HG02763 (cell line): ENCODE results near the gene AGER.
"Not testable (repeated sequence)": the region's sequence is repeated elsewhere in the genome, so short reads cannot be mapped to it uniquely, and the experiment has no call there.

Experiments used
- ATAC-seq: cut with Tn5 transposase; IDR thresholded peaks from one replicate; pipeline ENCODE4 v1.9.1; 2021; ENCODE audit warnings: mild to moderate bottlenecking, moderate library complexity; ENCODE audit not compliant: unreplicated experiment

AGER gene

DNA sequence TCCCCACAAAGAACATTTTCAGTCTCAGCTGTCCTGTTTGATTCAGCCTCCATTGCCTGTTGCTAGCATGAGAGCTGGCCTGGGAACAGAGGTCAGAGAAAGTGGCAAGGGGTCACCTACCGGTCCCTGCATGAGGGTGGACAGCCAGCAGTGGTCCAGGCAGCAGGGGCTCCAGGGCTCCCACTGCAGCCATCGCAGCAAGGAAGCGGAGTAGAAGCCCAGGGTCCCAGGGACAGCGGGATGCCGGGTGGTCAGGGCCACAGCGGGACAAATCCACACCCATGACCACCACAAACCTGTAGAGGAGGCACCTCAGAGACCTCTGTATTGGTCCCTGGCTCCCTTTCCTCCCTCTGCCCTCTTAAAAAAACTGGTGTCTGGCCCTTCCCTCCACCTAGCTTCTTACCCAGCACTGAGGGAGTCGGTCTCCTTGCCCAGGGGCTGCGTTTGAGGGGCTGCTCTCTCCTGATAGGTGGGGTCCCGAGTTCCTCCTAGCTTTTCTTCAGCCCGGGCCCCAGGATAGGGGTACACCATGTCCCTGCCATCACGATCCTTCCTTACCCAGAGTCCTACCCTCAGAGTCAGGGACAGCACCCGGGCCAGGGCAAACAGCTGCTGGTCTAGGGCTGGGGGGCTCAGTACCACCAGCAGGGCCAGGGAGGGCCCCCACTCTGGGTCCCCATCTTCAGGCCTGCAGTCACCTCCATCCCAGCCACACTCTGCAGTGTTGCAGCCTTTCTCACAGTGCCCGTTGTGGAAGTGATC lies 16.8 kb upstream of the AGER start:
- ATAC-seq = no peak

DNA sequence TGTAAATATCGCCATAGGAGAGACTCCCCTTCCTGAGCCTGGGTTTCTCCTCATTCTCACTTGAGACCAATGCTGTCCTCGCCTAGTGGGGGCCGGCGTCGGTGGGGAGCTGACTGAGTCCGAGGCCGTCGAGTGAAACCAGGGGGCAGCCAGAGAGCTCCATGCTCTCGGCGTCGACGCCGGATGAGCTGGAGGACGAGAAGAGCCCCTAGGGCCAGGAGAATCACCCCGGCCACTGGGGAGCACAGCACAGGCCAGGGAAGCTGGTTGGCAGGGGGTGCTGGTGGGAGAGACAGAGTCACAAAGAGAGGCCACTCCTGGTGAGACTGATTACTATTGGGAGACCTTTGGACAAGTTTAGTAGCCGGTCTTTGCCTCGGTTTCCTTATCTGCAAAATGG lies 14.8 kb upstream of the AGER start:
- no peak for ATAC-seq

DNA sequence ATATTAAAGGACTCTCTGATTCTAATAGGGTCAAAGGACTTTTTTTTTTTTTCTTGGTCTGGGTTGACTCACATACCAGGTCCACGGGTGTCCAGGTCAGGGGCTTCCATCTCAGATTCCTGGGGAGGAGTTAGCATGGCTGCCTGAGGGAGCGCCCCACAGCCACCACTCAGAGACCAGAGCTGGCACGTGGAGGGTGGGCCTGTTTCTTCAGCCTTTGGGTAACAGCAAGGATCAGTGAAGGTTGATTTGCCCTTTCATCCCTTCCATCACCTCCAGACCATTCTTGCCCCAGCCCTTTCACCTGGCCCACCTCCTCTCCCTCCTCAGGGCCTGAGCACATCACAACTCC lies 14.3 kb upstream of the AGER start:
- ATAC-seq = no peak

DNA sequence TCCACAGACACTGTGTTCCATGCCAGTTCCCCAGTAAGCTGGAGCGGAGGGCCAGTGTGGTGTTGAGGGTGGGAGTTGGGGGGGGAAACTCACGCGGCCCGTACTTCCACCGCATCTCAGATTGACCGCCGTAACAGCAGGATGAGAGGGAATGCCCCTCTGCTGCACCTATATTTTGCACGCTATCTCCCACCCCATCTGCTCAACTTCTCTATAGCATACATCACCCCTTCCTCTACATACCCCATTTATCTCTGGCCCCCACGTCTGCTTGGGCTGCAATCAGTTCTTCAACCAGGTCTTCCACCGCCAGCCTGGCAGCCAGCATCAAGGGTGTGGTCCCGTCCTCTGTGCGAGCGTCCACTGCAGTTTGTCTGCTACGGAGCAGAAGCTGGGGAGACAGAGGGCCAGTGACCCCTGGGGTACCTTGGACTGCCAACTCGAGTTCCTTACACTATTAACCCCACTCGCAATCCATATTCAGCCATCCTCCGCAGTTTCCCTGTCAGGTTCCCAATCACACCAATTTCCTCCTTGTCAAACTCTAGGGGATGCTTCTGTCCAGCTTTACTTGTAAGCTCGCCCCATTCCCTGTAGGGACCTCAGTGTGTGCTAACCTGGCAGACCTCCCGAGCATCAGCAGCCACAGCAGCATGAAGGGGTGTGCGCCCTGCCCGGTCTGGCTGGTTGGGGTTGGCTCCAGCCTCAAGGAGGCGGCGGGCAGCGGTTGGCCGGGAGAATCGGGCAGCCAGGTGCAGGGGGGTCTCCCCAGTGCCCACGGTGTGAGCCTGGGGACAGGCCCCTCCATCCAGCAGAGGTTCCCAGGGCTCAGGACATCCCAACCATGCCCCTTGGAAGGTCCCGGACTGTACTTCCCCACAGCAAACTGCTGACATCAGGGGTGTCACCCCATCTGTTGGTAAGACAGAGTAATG lies 12.9 kb upstream of the AGER start:
- ATAC-seq = no peak

DNA sequence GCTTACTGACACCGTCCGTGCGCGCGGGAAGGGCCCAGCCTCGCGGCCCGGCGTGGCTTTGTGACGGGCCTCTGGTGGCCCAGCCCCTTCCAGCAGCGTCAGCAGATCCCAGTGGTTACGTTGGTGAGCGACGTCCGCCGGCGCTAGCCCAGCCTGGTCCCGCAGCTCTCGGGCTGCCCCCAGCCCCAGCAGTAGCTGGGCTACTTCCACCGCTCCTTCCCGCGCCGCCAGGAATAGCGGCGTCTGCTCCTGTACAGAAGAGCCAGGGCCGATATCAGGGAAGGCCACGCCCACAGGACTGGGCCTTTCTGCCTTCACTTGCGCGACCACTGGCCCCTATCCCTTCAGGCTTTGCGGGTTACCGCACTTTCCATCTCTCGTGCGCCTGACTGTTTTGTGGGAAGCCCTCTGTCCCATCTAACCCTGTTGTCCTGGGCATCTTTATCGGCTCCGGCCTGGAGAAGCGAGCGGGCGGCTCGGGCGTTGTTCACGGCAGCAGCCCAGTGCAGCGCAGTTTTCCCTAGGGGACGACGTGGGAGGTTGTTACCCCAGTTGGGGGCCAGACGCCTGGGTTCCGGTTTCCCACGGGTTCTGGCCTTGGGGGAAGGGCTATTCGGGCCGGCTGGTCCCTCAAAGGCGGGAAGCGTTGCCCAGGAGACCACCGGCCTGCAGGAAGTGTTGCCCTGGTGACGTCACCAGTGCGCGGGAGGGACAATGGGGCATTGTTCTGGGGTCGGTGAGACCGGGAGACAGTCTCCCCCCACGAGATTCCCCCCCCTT lies 12.0 kb upstream of the AGER start:
- ATAC-seq = peak; percentile 16

DNA sequence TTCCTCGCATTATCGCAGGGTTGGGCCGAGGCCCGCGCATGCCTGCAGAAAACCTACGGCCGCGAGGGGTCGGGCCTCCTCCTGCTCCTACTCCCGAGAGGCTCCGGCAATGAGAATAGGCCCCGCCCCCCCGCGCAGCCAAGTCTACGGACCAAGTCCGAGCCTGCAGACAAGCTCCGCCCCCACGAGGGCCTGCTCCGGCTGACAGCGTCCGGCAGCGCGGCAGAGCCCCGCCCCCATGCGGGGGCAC lies 11.5 kb upstream of the AGER start:
- ATAC-seq = peak; percentile 70

DNA sequence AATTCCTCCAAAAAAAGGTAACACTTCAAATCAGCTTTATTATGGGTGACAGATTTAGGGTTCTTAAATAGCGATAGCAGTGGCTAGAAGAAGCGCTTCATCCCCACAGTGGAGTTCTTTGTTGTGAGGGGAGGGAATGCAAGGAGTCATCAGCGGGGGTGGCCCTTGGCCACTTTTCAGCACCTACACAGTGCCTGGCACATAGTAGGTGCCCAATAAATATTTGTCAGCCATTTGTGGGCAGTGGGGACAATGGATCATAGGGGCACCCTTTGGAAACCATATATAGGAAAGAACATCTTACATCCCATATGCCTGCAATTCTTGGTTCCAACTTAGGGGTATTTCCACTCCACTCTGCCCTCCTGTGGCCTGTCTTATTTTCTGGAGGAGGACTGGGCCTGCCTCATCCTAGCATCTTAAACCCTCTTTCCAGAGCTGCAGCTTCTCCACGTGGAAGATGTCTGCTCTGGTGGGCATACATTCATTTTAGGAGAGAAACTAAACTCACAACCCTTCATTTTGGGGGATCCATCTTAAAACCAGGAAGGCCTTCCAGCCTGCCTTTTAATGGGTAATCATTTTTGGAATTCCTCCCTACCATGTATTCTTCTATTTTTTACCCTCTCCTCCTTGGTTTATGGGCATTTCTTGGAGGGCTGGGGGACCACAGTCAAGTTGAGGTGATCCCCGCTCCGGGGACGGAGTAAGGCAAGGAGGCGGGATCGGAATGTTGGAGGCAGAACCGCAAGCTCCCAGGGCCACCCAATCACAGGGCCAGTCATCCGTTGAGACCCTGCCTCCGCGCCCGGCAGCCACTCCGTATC lies 11.0 kb upstream of the AGER start:
- ATAC-seq = peak; percentile 74

DNA sequence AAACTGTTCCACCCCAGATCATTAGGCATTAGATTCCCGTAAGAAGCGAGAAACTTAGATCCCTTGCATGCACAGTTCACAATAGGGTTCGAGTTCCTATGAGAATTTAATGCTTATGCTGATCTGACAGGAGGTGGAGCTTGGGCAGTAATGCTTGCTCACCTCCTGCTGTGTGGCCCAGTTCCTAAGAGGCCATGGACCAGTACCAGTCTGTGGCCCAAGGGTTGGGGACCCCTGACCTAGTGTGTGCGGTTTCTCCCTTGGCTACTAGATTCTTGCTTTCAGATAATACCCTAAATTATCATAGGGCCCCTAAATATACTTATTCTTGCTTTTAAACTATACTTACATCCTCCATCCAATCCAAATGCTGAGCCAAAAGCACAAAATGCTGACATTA lies 10.3 kb upstream of the AGER start:
- ATAC-seq = no peak

DNA sequence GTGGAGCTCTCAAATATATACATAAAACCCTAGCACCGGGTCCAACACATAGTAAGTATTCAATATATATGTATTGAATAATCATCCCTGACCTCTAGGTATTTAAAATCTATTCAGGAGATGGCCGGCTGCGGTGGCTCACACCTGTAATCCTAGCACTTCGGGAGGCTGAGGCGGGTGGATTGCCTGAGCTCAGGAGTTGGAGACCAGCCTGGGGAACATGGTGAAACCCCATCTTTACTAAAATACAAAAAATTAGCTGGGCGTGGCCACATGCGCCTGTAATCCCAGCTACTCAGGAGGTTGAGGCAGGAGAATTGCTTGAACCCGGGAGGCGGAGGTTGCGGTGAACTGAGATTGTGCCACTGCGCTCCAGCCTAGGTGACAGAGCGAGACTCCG lies 9.0 kb upstream of the AGER start:
- ATAC-seq = not testable (repeated sequence)

DNA sequence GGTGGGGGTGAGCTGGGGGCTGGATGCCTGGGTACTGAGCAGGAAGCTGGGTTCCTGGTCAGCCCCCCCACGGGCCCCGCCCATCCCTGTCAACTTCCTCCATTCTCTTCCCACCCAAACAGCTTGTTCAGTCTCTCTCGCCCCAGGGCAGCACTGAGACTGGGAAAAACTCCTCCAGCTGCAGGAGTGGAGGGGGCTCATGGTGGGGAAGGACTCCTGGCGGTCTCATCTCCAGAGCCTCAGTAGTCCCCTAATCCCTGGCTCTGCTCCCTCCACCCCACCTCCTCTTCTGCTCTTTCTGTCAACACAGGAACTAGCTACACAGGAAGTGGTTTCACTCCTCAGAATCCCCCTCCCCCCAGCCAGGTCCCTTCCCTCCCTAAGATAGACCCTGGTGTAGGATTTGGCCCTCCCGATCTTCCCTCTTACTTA lies 8.6 kb upstream of the AGER start, which contains the start of gene GPSM3:
TSS of gene GPSM3 (minus strand) at position 36 of the 432 bp plus-strand sequence. CDS start 130 bp downstream, outside the sequence.
- ATAC-seq = no peak

DNA sequence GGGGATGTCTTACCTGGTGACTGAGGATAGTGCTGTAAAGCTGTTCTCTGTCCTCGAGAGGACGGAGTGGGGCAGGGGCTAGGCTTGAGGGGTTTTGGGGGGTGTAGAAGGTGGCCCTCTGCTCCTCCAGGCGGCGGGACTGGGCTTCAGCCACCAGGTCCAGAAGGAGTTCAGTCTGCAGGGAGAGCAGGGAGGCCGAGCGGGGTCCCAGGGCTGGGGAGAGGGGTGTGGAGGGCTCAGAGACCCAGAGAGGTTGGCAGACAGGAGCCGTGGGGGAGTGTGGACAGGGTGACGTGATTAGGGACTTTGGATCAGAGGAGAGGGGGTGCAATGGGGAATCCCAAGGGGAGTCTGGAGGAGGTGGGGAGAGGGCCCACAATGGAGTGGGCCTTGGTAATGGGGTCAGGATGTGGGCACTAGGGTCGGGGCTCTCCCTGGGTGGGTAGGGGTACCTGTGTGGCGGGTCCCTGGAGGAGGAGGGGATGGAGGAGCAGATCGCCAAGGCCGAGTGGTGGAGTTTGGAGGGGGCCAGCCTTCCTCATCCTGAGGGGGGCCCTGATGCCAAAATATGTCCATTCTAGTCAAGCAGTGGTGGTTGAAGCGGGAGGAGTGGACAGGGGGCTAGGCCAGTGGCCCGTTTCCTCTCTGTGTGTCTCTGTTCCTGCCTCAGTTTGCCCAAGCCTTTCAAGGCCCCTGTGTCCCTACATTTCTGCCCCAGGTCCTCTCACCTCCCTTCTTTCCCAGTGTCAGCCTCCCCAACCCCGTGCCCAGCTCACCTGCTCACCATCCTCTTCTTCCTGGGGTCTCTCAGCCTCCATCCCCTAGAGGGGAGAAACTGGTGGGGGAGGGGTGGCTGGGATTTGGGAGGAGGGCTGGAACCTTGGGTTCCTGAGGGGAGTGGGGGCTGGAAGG lies 7.9 kb upstream of the AGER start:
- no peak for ATAC-seq

DNA sequence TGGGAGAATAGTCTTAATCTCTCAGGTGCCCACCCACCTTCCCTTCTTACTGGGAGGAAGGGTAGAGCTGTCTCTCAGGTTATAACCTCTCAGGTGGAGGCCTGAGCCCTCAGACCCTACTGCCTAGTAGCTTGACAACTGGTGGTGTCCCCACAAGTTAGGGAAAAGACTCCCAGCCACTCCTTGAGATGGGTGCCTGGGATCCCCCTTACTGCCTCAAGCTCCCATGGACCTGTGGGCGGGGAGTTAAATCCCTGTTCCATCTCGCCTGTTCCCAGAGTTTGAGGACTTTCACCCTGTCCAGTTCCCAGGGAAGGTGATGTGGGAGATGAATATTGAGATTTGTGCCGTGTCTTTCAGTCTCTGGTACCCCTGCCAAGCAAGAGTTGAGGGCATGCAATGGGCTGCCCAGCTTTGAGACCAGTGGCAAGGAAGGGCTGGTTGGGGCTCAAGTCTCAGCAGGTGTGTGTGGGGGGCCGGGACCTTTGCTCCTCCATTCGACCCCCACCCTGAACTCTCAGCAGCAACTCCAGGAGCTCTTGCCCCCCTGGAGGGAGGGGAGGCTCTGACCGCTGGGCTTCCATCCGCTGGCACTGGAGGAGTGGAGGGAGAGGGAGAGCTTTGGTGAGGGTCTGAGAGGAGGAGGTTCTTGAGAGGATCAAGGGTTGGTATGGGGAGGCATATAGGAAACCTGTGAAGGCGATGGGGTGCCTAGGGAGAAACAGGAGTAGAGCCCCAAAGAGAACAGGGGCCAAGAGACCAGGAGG lies 7.0 kb upstream of the AGER start:
- ATAC-seq = no peak

DNA sequence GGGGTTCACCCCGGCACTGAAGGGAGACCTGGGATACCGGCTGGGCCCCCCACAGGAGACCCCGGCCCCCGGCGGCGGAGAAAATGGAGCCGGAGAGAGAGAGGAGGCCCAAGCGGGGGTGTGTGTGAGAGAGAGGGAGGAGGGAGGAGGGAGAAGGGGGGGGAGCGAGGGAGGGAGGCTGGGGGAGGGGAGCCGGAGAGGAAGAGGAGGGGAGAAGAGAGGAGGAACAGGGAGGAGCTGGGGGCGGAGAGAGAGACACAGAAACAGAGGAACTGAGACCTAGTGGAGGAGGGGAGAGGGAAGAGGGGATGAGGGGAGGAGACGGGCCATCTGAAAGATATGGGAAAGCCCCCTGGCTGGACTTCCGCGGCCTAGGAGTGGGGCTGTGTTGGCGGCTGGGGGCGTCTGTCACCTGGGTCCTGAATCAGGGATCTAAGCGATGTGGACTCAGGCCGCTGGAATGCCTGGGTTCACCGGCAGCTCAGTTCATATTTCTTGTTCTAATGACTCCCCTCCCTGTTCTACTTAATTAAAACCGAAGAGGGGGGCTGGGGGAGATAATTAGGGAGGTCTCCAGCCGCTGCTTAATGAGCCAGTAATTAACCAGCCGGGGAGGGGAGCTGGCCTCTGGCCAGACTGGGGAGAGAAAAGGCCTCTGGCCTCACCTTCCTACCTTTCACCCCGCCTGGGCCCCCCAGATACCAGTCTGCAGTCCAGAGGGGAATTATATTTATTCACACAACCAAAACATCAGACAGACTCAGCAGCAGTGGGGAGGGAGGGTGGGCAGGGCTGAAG lies 6.2 kb upstream of the AGER start, which contains the start of gene PBX2:
TSS of gene PBX2 (minus strand) at position 149 of the 798 bp plus-strand sequence. CDS start 287 bp downstream, outside the sequence.
- ATAC-seq = peak; percentile 69

DNA sequence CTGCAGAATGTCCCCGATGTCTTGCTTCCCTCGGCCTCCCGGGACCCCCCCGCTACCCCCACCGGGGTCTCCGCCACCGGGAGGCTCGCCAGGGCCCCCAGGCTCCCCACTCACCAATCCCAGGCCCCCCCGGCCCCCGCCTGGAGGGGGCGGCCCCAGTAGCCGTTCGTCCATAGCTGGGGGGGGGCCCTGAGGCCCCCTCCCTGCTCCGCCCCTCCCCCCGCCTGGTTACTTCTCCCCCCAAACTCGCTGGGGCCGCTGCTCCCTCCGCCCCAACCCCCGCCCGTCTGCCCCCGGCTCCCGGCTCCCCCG lies 5.6 kb upstream of the AGER start:
- no peak for ATAC-seq

DNA sequence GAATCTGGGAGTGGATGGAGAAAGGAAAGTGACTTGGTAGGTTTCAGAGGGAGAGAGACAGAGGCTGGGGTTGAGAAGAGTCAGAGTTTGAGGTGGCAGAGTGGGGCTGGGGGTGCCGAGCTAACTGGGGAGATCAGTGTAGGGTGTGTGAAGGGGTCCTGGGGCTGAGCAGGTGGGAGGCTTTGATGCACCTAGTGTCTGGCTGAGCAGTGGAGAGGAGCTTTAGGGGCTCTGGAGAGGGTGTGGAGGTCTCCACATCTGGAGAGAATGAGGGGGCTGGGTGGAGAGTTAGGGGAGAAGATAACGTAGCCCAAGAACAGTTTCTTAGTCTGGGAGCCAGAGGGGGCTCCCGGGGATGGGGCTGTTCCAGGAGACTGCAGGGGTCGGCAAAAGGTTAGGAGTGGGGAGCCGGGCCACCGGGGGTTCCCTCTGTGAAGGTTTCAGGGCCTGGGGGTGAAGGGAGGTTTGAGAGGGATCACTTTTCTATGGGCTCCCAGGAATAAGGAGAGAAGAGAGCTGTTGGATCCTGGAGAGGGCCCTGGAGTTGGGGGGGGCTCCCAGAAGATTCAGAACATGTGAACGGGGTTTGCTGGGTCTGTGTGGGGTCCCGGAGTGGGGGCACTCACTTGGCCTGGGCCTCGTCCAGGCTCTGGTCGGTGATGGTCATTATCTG lies 5.2 kb upstream of the AGER start:
- no peak for ATAC-seq

DNA sequence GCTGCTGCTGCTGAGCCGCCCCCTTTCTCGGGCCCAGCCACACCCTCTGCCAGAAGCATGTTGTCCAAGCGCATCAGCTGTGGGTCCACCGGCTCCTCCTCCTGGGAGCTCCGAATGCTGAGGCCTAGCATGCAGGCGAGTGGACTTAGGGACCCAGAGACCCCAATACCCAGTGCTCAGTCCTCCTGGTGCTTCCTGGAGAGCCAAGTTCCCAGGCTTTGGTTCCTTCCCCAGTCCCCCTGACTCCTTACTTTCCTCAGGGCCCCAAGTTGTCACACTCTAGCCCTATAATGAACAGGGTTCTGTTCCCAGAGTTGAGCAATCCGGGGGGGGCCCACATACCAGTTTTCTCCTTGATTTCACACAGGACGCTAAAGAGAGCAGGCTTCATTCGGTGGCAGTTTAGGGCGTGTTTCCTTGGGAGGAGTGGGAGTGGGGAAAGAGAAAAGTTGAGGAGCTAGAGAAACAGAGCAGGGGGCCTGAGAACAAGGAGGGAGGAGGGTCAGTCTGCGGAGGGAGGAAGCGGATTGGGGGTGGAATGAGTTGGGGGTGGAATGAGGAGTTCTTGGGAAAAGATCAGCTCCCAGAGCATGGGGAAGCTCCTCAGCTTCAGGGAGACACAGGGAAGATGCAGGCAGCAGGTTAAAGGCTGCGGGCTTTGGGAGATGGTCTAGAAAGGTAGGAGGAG lies 4.5 kb upstream of the AGER start:
- no peak for ATAC-seq
